K562 (cell line): ENCODE measurements around the gene ZP3. TPM values are rescaled to one million over a fixed set of nuclear protein-coding genes. Genes with fewer than 3 reads are reported as not detected.

Source experiments
- ATF1 ChIP-seq, 2 experiments: fragments of 450-650 bp in 1 of 2; IDR thresholded peaks; 2 replicates each; pipeline ENCODE4 v1.6.1; 2016; ENCODE audit warnings: missing compliant biosample characterization in 1 of 2, missing genetic modification characterization in 1 of 2
- BRCA1 ChIP-seq, 2 experiments: fragments of 450-650 bp in 1 of 2; sonication (generic) in 1 of 2; formaldehyde crosslinking in 1 of 2; IDR thresholded peaks; 2 replicates each; pipeline versions ENCODE4 v1.5.0 to v1.6.1; 2017 to 2020; ENCODE audit warnings: mild to moderate bottlenecking in 1 of 2, missing genetic modification reagents in 1 of 2
- EHMT2 ChIP-seq: fragments of 450-650 bp; IDR thresholded peaks from 2 replicates; pipeline ENCODE4 v1.6.1; 2018; ENCODE audit warnings: antibody characterized with exemption
- KLF10 ChIP-seq: fragments of 250-450 bp; sonication (Bioruptor Pico); IDR thresholded peaks from 2 replicates; pipeline ENCODE4 v1.6.1; 2021; ENCODE audit warnings: matching md5 sums
- MYNN ChIP-seq, 2 experiments: sonication (generic); formaldehyde crosslinking in 1 of 2; IDR thresholded peaks; 2 replicates each; pipeline versions ENCODE4 v1.5.0 to v1.6.1; 2016 to 2020; ENCODE audit warnings: antibody characterized with exemption in 1 of 2, missing genetic modification reagents in 1 of 2
- NCOA1 ChIP-seq: fragments of 450-650 bp; IDR thresholded peaks from 2 replicates; pipeline ENCODE4 v1.6.1; 2016; ENCODE audit warnings: low read depth
- NFE2L1 ChIP-seq: fragments of 450-650 bp; IDR thresholded peaks from 2 replicates; pipeline ENCODE4 v1.6.1; 2016; ENCODE audit warnings: missing genetic modification characterization, low read depth, mild to moderate bottlenecking, missing compliant biosample characterization, moderate library complexity, borderline replicate concordance
- SPI1 ChIP-seq: IDR thresholded peaks from 2 replicates; pipeline ENCODE4 v1.6.1; 2011; ENCODE audit warnings: low read depth, low read length, control low read depth, borderline replicate concordance
- SUPT5H ChIP-seq: fragments of 450-650 bp; IDR thresholded peaks from 2 replicates; pipeline ENCODE4 v1.6.1; 2016
- TCF7L2 ChIP-seq: fragments of 150-350 bp; IDR thresholded peaks from 2 replicates; pipeline ENCODE4 v1.6.1; 2016; ENCODE audit warnings: low read depth, mild to moderate bottlenecking, low read length, moderate library complexity
- TGIF2 ChIP-seq: sonication (generic); formaldehyde crosslinking; IDR thresholded peaks from 2 replicates; pipeline ENCODE4 v1.8.1; 2022; ENCODE audit warnings: mild to moderate bottlenecking, missing genetic modification reagents, moderate library complexity
- ZNF232 ChIP-seq: sonication (generic); formaldehyde crosslinking; IDR thresholded peaks from 2 replicates; pipeline ENCODE4 v1.8.0; 2022; ENCODE audit warnings: mild to moderate bottlenecking, missing genetic modification reagents
- ZNF263 ChIP-seq: sonication (generic); formaldehyde crosslinking; IDR thresholded peaks from 2 replicates; pipeline ENCODE4 v1.8.0; 2022; ENCODE audit warnings: mild to moderate bottlenecking, missing genetic modification reagents, borderline replicate concordance
- ZNF785 ChIP-seq: fragments of 250-450 bp; sonication (Bioruptor Pico); IDR thresholded peaks from 2 replicates; pipeline ENCODE4 v1.4.0; 2020; ENCODE audit warnings: mild to moderate bottlenecking
- polyA plus RNA-seq, 8 experiments: library from polyadenylated mRNA; depleted of rRNA in 4 of 8; stranded (reverse) in 5 of 8; unstranded in 3 of 8; fragments of >200 nt; fragmentation: Nextera tagmentation in 2 of 8; fragmentation: Illumina TruSeq in 1 of 8; extraction: Ambion mirVana in 2 of 8; extraction: Trizol in 1 of 8; gene quantifications; 2 replicates each; pipeline versions ENCODE4 v1.2.1 to v1.2.3, GENCODE V29; 2011 to 2014; ENCODE audit warnings: inconsistent platforms in 1 of 8, missing spikeins in 1 of 8
- total RNA-seq, 7 experiments: library from RNA; depleted of rRNA in 6 of 7; stranded (reverse); fragments of >200 nt in 6 of 7; fragmentation: Illumina TruSeq in 2 of 7; extraction: Trizol in 2 of 7; gene quantifications; 2 replicates each; pipeline versions ENCODE4 v1.2.1 to v1.2.3, GENCODE V29; 2011 to 2021; ENCODE audit warnings: low replicate concordance in 1 of 7
- TF ChIP-seq, protein P1 (sequence below), 2 experiments: fragments of 450-650 bp; formaldehyde crosslinking in 1 of 2; IDR thresholded peaks; 2 replicates each; pipeline versions ENCODE4 v1.4.0 to v1.6.1; 2014 to 2020; ENCODE audit warnings: mild to moderate bottlenecking in 2 of 2, borderline replicate concordance in 1 of 2, low read depth in 1 of 2
- TF ChIP-seq, protein P2 (sequence below): conservative IDR thresholded peaks from 2 replicates; pipeline ENCODE4 v1.6.1; 2011; ENCODE audit warnings: low read depth, mild to moderate bottlenecking, low read length; ENCODE audit not compliant: control insufficient read depth
- TF ChIP-seq, protein P3 (sequence below): fragments of 250-450 bp; sonication (Bioruptor Pico); IDR thresholded peaks from 2 replicates; pipeline ENCODE4 v1.4.0; 2020

ZP3 gene
- total and polyA plus RNA-seq, 9 of the 15 experiments (the other 6 are each of a cell fraction or from before 2014, with no cell fraction given): 1.4 to 3.8 (median 2.4) TPM

DNA sequence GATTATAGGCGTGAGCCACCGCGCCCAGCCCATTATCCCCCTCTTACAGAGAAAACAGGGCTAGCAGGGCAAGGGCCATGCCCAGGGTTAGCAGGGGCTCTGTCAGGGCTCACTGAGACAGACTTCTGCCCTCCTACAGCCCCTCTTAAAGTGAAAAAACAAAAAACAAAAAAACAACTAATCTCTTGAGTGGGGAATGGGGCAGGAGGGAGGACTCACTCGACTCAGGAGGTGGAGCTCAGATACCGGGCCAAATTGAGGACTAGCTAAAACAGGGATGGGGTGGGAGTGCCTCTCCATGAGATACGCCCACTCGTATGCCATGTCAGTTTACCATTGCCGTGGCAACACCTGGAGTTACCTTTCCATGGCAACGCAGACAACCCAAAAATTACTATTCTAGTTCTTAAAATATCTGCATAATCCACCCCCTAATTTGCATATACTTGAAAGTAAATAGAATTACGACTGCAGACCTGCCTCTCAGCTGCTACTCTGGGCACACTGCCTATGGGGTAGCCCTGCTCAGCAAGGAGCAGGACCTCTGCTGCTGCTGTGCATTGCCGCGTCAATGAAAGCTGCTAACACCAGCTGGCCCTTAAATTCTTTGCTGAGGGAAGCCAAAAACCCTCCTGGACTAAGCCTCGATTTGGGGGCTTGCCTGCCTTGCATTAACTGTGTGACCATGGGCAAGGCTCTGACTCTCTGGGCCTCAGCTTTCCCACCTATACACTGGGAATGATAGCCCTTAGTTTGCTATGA, 28.6 kb upstream of the ZP3 start (continued):
- TF ChIP-seq, protein P1, sequence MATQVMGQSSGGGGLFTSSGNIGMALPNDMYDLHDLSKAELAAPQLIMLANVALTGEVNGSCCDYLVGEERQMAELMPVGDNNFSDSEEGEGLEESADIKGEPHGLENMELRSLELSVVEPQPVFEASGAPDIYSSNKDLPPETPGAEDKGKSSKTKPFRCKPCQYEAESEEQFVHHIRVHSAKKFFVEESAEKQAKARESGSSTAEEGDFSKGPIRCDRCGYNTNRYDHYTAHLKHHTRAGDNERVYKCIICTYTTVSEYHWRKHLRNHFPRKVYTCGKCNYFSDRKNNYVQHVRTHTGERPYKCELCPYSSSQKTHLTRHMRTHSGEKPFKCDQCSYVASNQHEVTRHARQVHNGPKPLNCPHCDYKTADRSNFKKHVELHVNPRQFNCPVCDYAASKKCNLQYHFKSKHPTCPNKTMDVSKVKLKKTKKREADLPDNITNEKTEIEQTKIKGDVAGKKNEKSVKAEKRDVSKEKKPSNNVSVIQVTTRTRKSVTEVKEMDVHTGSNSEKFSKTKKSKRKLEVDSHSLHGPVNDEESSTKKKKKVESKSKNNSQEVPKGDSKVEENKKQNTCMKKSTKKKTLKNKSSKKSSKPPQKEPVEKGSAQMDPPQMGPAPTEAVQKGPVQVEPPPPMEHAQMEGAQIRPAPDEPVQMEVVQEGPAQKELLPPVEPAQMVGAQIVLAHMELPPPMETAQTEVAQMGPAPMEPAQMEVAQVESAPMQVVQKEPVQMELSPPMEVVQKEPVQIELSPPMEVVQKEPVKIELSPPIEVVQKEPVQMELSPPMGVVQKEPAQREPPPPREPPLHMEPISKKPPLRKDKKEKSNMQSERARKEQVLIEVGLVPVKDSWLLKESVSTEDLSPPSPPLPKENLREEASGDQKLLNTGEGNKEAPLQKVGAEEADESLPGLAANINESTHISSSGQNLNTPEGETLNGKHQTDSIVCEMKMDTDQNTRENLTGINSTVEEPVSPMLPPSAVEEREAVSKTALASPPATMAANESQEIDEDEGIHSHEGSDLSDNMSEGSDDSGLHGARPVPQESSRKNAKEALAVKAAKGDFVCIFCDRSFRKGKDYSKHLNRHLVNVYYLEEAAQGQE (IDR thresholded peaks at IDR 0.05; ENCODE audit: borderline replicate concordance): 0 out of 2 replicates have a peak, but pooled peaks have one; percentile 4
- TF ChIP-seq, protein P1 (CRISPR knock-in tag; IDR thresholded peaks at IDR 0.05; ENCODE audit: low read depth): no peak
- TF ChIP-seq SPI1 (no peak), KLF10 (no peak), TCF7L2 (no peak), ZNF785 (CRISPR knock-in tag) (no peak), NCOA1 (no peak), SUPT5H (no peak), ZNF263 (CRISPR knock-in tag) (peak; percentile 83; the same call in 1 of the 2 replicates), TGIF2 (no peak), ZNF232 (CRISPR knock-in tag) (no peak), EHMT2 (no peak), NFE2L1 (no peak), MYNN (IDR thresholded peaks at IDR 0.05) (peak; percentile 72; the same call in 1 of the 2 replicates), MYNN (CRISPR knock-in tag; IDR thresholded peaks at IDR 0.05) (no peak), BRCA1 (IDR thresholded peaks at IDR 0.05) (no peak), BRCA1 (CRISPR knock-in tag; IDR thresholded peaks at IDR 0.05) (0 out of 2 replicates have a peak, but pooled peaks have one; percentile 45), ATF1 (CRISPR knock-in tag; IDR thresholded peaks at IDR 0.05) (no peak), ATF1 (tag; IDR thresholded peaks at IDR 0.05) (no peak)
- TF ChIP-seq, protein P2, sequence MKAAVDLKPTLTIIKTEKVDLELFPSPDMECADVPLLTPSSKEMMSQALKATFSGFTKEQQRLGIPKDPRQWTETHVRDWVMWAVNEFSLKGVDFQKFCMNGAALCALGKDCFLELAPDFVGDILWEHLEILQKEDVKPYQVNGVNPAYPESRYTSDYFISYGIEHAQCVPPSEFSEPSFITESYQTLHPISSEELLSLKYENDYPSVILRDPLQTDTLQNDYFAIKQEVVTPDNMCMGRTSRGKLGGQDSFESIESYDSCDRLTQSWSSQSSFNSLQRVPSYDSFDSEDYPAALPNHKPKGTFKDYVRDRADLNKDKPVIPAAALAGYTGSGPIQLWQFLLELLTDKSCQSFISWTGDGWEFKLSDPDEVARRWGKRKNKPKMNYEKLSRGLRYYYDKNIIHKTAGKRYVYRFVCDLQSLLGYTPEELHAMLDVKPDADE: 0 out of 2 replicates have a peak, but pooled peaks have one; percentile 16
- TF ChIP-seq, protein P3, sequence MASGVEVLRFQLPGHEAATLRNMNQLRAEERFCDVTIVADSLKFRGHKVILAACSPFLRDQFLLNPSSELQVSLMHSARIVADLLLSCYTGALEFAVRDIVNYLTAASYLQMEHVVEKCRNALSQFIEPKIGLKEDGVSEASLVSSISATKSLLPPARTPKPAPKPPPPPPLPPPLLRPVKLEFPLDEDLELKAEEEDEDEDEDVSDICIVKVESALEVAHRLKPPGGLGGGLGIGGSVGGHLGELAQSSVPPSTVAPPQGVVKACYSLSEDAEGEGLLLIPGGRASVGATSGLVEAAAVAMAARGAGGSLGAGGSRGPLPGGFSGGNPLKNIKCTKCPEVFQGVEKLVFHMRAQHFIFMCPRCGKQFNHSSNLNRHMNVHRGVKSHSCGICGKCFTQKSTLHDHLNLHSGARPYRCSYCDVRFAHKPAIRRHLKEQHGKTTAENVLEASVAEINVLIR: no peak
